ENCODE measurements around the gene CFAP299. TPM values are rescaled to one million over a fixed set of nuclear protein-coding genes. Genes with fewer than 3 reads are reported as not detected.

The CFAP299 gene
- total RNA-seq, 1 donor: 12.7 TPM

- TF ChIP-seq CTCF (IDR thresholded peaks at IDR 0.05; ENCODE audit: insufficient read depth, low read length): no peak
- no peak overlapping the region for H3K4me3 ChIP-seq (ENCODE audit: low read depth, low read length)
- DNase-seq (ENCODE audit: low read depth): no peak
These were observed 149.2 kb downstream of the CFAP299 start for GRCh38 chr4:80484712-80485111.

GRCh38 chr4:80486603-80487002, 151.1 kb downstream of the CFAP299 start:
- TF ChIP-seq CTCF (IDR thresholded peaks at IDR 0.05; ENCODE audit: insufficient read depth, low read length): no peak

DNA sequence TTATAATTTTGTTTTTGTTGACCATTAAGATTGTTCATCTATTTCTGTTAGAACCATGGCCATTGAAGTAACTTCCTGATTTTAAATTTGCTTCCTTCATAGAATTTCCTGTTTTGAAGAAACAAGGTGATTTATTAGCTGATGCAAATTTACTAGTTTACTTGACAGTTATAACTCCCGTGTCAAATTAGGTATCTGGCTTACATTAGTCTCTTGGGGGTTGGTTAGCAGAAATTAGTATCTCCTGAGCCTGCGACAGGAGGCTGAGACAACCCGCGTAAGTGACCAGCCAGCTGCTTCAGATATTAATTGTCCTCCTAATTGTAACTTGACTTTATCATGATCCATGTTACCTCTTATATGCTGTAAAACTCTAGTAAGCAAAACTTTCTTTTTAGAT, 154.3 kb downstream of the CFAP299 start:
- no peak for TF ChIP-seq CTCF (IDR thresholded peaks at IDR 0.05; ENCODE audit: insufficient read depth, low read length)
- no peak for DNase-seq (ENCODE audit: low read depth)
- no peak overlapping the region for H3K4me3 ChIP-seq (ENCODE audit: low read depth, low read length)

More at GRCh38 chr4:80486603-80487002, 151.1 kb downstream of the CFAP299 start:
- no peak overlapping the region for H3K4me3 ChIP-seq (ENCODE audit: low read depth, low read length)
- no peak for DNase-seq (ENCODE audit: low read depth)

- TF ChIP-seq CTCF (IDR thresholded peaks at IDR 0.05; ENCODE audit: insufficient read depth, low read length): no peak
- H3K4me3 ChIP-seq (ENCODE audit: low read depth, low read length): no peak overlapping the region
- no peak for DNase-seq (ENCODE audit: low read depth)
These were observed 157.2 kb downstream of the CFAP299 start for GRCh38 chr4:80492761-80493160.

DNA sequence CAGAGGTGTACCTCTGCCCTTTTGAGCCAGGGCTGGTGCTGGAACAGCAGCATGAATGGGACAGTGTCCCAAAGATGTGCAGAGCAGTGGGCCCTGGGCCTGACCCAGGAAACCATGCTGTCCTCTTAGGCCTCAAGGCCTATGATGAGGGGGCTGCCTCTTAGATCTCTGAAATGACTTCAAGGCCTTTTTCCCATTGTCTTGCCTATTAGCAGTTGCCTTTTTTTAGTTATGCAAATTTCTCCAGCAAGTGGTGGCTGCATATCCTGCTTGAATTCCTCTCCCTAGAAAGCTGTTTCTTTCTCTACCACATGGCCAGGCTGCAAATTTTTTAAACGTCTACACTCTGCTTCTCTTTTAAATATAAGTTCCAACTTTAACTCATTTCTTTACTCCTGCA, 160.3 kb downstream of the CFAP299 start:
- no peak for TF ChIP-seq CTCF (IDR thresholded peaks at IDR 0.05; ENCODE audit: insufficient read depth, low read length)
- no peak for DNase-seq (ENCODE audit: low read depth)
- H3K4me3 ChIP-seq (ENCODE audit: low read depth, low read length): no peak overlapping the region

GRCh38 chr4:80498725-80499124, 163.2 kb downstream of the CFAP299 start:
- TF ChIP-seq CTCF (IDR thresholded peaks at IDR 0.05; ENCODE audit: insufficient read depth, low read length): no peak
- DNase-seq (ENCODE audit: low read depth): no peak
- H3K4me3 ChIP-seq (ENCODE audit: low read depth, low read length): no peak overlapping the region

DNA sequence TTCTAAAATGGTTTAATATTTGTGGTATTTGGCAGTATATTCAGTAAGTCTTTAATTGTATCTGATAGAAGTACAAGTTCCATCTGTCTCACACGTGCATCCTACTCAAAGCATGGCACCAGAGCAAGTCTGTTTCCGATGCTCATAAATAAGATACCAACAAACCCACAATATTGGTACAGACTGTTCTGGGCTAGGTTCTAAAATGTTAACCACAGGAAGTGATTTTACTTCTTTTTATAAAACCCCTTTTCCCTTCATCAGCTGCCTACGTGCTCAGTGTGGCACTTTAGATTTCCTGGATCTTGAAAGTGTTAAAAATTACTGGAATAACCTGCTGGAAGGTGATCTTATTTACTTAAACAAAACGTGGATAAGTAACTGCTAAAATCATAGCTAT, 165.1 kb downstream of the CFAP299 start:
- TF ChIP-seq CTCF (IDR thresholded peaks at IDR 0.05; ENCODE audit: insufficient read depth, low read length): no peak
- DNase-seq (ENCODE audit: low read depth): no peak
- no peak overlapping the region for H3K4me3 ChIP-seq (ENCODE audit: low read depth, low read length)
